Nephron progenitor cell (in vitro differentiated cells): ENCODE data around the gene FKBP1A.
A peak's percentile ranks its signal among the peaks of the same experiment; 100 is the strongest.

ENCODE experiments used
- DNase-seq: peaks from one replicate; pipeline ENCODE4 v3.0.0; 2021
- H3K27ac Mint-ChIP-seq: 2 replicates; pipeline ENCODE4 v1.8.0; 2021; ENCODE audit warnings: mild to moderate bottlenecking, moderate library complexity, mixed read lengths
- H3K27me3 Mint-ChIP-seq: 2 replicates; pipeline ENCODE4 v1.8.0; 2021; ENCODE audit warnings: mild to moderate bottlenecking, low read depth, mixed read lengths; ENCODE audit not compliant: poor library complexity
- H3K36me3 Mint-ChIP-seq: 2 replicates; pipeline ENCODE4 v1.8.0; 2021; ENCODE audit warnings: low read depth, mixed read lengths
- H3K4me1 Mint-ChIP-seq: 2 replicates; pipeline ENCODE4 v1.8.0; 2021; ENCODE audit warnings: mixed read lengths
- H3K4me3 Mint-ChIP-seq: 2 replicates; pipeline ENCODE4 v1.8.0; 2021; ENCODE audit warnings: mild to moderate bottlenecking, moderate library complexity, mixed read lengths
- H3K9me3 Mint-ChIP-seq: 2 replicates; pipeline ENCODE4 v1.8.0; 2021; ENCODE audit warnings: mild to moderate bottlenecking, moderate library complexity, mixed read lengths
- CTCF ChIP-seq: fragments of 200-600 bp; sonication (generic); IDR thresholded peaks from 2 replicates; pipeline ENCODE4 v1.5.0; 2021; ENCODE audit warnings: antibody characterized with exemption

The FKBP1A gene

DNA sequence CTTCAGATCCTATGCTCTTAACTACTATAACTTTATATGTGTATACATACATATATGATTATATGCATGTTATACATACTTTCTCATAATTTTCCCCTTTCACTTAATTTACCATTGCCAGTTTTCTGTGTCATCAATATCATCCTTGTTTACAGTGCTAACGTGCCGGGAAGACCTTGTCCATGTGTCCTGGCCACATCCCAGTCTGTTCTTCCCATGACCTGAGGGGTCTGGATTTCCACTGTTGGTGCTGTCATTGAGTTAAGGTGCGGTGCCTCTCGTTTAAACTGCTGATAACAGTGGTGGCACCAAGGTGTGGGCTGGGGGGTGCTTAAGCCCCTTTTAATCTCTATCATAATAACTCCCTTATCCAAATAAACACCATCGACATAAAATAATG, 55.4 kb downstream of the FKBP1A start:
- Mint-ChIP-seq H3K27me3 (peaks cover 3% of the 10 kb centered on the region), H3K9me3 (no peaks in the 10 kb centered on the region), H3K4me3 (no peak overlapping the region), H3K4me1 (peaks cover 10% of the 10 kb centered on the region), H3K36me3 (peaks cover 27% of the 10 kb centered on the region), H3K27ac (no peak overlapping the region)
- no peak for DNase-seq
- TF ChIP-seq CTCF: no peak

DNA sequence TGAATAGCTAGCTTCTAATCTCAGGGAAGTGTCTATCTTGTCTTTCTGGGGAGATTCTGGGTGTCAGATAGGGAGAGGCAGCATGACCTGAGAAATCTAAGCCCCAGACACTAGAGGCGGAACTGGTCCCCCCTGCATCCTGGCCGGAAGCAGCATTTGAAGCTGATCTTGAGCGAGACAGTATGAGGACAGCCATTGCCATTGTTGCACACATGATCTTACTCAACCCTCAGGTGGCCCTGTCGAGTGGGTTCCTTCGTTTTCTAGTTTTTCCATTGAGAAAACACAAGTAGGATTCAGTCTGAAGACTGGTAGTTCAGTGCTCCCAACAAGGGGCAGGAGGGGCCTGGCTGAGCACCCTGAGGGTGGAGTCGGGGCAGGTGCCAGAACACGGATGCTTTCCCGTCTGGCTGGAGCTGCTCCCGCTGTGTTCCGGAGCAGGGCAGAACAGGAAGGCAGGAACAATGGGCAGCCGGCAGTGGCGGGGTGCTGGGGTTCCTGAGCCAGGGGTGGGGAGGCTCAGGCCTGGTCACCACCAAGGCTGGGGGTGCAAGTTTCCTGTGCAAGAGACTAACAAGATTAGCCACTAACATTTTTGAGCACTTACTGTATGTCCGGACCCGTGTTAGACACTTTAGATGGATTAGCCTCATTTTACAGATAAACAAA, 56.0 kb downstream of the FKBP1A start:
- no peak overlapping the region for H3K4me3 Mint-ChIP-seq
- no peak for TF ChIP-seq CTCF
- peaks cover 30% of the 10 kb centered on the region for H3K36me3 Mint-ChIP-seq
- H3K4me1 Mint-ChIP-seq: peaks cover 4% of the 10 kb centered on the region
- no peak for DNase-seq
- peak overlapping the region; percentile 54 for H3K27ac Mint-ChIP-seq
- no peaks in the 10 kb centered on the region for H3K9me3 Mint-ChIP-seq
- H3K27me3 Mint-ChIP-seq: peaks cover 3% of the 10 kb centered on the region

DNA sequence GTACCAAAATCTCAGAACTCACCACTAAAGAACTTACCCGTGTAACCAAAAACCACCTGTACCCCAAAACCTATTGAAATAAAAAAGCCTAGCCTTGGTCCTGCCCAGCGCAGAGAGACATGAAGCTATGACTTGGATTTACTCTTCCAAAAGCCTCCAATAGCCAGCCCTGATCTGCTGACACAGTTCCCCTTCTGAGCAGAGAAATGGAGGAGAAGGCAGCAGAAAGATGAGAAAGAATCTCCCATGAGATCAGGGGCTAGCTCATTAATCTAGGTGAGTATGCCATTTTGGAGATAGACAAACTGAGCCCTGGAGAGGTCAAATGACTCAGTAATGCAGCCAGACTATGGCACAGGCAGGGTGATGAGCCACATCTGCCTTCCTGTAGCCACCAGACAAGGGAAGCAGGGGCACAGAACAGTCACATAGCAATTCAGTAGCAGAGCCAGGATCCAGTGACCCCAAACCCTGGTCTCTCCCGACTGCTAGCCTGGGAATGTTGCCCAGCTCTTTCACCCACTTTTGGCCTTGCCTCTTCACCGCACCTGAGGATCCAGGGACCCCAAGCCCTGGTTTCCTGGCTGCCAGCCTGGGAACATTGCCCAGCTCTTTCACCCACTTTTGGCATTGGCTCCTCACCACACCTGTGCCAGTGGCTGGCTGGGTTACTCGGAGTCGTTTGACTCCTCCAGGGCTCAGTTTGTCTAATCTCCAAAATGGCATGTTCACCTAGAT, 56.7 kb downstream of the FKBP1A start:
- DNase-seq: no peak
- Mint-ChIP-seq H3K9me3 (no peaks in the 10 kb centered on the region), H3K4me1 (no peaks in the 10 kb centered on the region), H3K27ac (peak overlapping the region; percentile 54), H3K27me3 (peaks cover 2% of the 10 kb centered on the region), H3K4me3 (no peak overlapping the region), H3K36me3 (peaks cover 37% of the 10 kb centered on the region)
- no peak for TF ChIP-seq CTCF

DNA sequence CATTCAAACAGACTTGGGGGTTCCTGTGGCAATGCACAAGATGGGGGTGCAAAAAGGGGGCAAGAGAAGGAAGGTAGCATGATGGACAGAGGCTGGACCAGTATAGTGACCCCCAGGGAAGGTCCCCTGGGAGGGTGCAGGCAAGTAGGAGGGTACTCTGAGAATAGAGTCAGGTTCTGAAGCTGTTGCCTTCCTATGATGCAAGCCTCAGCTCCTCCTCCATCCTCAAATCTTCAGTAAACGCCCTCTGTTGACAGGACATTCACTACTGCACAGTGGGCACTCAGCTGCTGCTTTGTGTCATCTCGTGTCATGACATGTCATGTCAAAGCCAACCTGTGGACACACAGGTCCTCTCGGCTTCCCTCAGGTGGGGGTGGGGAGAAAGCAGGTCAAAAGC, 58.1 kb downstream of the FKBP1A start:
- peaks cover 44% of the 10 kb centered on the region for H3K36me3 Mint-ChIP-seq
- no peak overlapping the region for H3K27ac Mint-ChIP-seq
- H3K27me3 Mint-ChIP-seq: peaks cover 2% of the 10 kb centered on the region
- H3K4me1 Mint-ChIP-seq: peaks cover 5% of the 10 kb centered on the region
- H3K4me3 Mint-ChIP-seq: no peak overlapping the region
- no peak for TF ChIP-seq CTCF
- no peaks in the 10 kb centered on the region for H3K9me3 Mint-ChIP-seq
- no peak for DNase-seq

DNA sequence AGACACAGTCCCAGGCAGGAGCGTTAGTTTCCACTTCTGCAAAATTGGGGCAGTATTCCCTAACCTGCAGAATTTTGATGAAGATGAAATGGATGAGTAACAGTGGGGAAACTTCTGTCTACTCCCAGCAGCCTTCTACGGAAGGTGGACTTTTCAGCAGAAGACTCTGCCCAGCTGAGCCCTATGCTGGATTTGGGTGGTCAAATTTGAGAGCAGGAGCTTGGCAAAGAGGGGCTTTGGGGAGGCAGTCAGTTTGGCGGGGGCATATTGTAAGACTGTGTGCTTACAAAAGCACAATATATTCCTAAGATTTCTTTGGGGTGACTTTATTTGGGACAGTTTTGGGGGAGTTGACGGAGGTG, 58.5 kb downstream of the FKBP1A start:
- no peak overlapping the region for H3K4me3 Mint-ChIP-seq
- H3K27me3 Mint-ChIP-seq: peaks cover 2% of the 10 kb centered on the region
- no peak for TF ChIP-seq CTCF
- DNase-seq: no peak
- no peaks in the 10 kb centered on the region for H3K9me3 Mint-ChIP-seq
- H3K4me1 Mint-ChIP-seq: peaks cover 9% of the 10 kb centered on the region
- peaks cover 47% of the 10 kb centered on the region for H3K36me3 Mint-ChIP-seq
- H3K27ac Mint-ChIP-seq: no peak overlapping the region
